LNCaP clone FGC (cell line): ENCODE measurements around the gene RPLP2.

ENCODE experiments used
- DNase-seq: peaks from one replicate; pipeline ENCODE4 v3.0.0-alpha.2; 2011; ENCODE audit warnings: low read depth
- H3K4me3 ChIP-seq: 2 replicates; pipeline ENCODE4 v1.5.1; 2011; ENCODE audit warnings: mild to moderate bottlenecking, low read depth, low read length, control low read depth
- TF ChIP-seq, protein P1 (sequence below): IDR thresholded peaks from 2 replicates; pipeline ENCODE4 v1.5.1; 2012; ENCODE audit warnings: mild to moderate bottlenecking; ENCODE audit not compliant: control insufficient read depth, insufficient read depth; ENCODE audit errors: extremely low read depth

RPLP2 gene

DNA sequence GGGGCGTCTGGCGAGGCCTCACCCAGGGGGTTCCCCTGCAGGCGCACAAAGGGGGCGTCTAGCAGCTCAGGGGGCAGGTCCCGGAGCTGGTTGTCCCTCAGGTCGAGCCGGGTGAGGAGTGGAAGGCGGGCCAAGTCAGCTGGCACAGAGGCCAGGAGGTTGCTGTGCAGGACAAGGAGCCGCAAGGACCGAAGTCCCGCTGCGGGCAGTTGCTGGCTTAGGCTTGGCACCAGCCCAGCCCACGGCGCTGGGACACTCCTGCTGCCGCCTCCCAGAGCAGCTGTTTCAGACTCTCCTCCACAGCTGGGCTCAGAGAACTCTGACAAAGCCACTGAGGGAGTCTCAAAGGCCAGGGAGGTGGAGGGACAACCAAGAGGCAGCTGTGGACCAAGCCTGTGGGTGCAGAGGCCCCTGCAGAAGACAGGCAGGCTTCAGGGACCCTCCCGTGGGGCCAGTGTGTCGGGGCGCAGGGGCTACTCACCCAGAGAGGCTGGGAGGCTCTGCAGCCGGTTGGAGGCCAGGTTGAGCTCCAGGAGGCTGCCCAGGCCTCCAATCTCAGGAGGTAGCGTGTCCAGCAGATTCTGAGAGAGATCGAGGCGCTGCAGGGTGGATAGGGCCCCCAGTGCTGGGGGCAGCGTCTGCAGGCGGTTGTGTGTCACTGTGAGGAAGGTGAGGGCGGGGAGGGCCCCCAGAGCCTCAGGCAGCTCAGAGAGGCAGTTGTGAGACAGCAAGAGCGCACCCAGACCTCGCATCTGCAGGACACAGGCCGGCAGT lies 6.9 kb upstream of the RPLP2 start:
- H3K4me3 ChIP-seq: no peak overlapping the region
- TF ChIP-seq, protein P1, sequence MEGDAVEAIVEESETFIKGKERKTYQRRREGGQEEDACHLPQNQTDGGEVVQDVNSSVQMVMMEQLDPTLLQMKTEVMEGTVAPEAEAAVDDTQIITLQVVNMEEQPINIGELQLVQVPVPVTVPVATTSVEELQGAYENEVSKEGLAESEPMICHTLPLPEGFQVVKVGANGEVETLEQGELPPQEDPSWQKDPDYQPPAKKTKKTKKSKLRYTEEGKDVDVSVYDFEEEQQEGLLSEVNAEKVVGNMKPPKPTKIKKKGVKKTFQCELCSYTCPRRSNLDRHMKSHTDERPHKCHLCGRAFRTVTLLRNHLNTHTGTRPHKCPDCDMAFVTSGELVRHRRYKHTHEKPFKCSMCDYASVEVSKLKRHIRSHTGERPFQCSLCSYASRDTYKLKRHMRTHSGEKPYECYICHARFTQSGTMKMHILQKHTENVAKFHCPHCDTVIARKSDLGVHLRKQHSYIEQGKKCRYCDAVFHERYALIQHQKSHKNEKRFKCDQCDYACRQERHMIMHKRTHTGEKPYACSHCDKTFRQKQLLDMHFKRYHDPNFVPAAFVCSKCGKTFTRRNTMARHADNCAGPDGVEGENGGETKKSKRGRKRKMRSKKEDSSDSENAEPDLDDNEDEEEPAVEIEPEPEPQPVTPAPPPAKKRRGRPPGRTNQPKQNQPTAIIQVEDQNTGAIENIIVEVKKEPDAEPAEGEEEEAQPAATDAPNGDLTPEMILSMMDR: no peak
- DNase-seq: no peak

DNA sequence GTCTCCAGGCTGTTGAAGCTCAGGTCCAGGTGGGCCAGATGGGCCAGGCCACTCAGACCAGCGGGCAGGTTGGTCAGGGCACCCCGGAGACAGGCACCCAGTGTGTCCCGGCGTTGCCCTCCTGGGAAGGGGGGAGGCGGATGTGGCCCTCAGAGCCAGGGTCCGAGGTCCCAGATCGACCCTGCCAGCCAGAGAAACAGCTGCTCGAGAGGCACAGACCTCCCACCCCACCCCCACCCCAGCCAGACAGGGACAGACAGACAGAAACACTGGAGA lies 6.4 kb upstream of the RPLP2 start:
- DNase-seq: no peak
- TF ChIP-seq, protein P1: no peak
- no peak overlapping the region for H3K4me3 ChIP-seq

DNA sequence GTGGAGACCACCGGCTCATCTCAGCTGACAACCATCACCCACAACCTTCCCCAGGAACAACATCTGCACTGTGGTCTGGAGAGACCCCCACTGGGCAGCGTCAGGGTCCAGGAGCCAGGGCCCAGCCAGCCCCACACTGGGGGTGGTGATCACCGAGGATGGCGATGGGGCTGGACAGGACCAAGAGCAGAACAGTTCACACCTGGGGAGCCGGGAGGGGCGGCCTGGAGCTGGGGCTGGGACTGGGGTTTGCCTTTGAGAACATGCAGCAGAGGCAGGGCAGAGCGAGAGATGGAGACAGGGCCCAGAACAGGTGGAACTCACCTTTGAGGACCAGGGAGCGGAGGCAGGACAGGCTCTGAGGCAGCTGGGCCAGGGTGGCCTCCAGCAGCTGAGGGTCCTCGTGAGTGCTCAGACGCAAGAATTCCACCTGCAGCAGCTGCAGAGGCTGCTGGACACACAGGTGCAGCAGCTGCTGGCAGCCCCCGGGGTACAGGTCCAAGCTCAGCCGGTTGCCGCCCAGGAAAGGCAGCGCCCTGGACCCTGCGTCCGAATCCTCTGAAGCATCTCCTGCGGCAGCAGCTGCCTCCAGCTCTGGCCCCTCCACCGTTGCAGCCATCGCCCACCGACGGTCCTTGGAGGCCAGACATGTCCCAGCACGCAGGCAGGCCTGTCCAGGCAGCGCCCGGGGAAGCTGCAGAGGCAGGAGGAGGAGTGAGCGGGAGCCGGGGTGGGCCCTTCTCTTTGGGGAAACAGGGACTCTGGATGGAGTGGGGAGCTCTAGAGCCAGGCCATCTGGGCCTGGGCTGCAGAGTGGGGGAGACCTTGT lies 5.8 kb upstream of the RPLP2 start:
- DNase-seq: no peak
- TF ChIP-seq, protein P1: no peak
- H3K4me3 ChIP-seq: peak overlapping the region; percentile 74

DNA sequence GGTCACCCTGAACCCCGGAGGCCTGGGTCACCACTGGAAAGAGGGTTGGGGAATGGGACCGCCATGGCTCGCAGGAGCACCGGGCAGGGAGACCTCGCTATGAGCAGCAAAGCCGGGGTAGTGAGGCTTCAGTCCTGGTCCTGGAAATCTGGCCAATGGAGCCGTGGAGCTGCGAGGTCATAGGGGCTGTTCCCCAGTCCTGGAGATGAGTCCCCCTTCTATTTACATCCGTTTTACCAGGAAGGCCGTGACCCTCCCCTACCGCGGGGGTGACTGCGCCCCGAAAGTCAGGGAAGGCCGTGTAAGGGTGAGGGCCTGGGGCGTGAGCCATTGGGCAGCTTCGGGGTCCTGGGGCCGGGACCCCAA lies 5.2 kb upstream of the RPLP2 start:
- H3K4me3 ChIP-seq: peak overlapping the region; percentile 74
- DNase-seq: no peak
- TF ChIP-seq, protein P1: no peak

DNA sequence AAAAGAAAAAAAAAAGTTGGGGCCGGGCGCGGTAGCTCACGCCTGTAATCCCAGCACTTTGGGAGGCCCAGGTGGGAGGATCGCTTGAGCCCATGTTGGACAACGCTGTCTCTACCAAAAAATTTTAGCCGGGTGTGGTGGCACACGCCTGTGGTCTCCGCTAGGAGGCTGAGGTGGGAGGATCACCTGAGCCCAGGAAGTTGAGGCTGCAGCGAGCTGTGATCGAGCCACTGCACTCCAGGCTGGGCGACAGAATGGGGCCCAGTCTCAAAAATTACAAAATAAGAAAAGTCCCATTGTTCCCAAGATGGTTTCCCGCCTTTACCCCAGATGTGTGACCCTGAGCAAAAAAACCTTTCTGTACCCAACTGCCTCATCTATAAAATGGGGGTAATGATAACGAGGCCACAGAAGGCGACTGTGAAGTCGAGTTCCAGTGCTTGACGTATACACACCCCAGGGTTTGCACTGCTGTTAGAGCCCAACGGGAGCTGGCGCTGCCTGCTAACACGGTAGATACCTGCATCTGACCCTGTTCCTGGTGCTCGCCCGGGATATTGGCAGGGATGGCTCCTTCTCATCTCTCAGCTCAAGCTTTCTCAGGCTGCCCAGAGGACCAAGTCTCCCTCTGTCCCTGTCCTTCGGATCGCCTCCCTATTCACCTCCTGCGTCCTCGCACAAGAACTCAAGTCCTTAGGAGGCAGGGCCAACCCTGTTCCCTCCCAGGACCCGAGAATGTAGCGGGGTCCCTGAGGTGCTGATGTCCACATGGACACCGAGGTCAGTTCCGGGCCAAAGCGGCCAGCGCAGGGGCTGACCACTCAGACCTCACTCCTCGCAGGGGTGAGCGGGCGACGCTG lies 1.1 kb upstream of the RPLP2 start:
- DNase-seq: no peak
- H3K4me3 ChIP-seq: peak overlapping the region; percentile 95
- TF ChIP-seq, protein P1: no peak

DNA sequence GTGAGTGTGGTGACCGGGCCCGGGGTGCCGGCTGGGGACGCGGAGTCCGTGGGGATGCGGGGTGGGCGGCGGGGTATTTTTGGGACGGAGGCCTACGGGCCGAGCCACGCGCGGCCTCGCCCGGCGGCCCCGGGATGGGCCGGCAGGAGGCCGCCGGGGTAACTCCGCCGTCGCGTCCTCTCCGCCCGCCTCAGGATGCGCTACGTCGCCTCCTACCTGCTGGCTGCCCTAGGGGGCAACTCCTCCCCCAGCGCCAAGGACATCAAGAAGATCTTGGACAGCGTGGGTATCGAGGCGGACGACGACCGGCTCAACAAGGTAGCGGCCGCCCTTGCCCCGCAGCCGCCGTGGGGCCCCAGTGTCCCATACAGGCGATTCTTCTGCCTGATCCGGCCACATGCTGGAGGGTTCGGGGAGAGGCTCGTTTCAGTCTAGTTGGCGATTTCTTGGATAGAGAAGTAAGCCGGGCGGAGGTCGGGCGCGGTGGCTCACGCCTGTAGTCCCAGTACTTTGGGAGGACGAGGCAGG lies 337 bp downstream of the RPLP2 start:
- TF ChIP-seq, protein P1: no peak
- DNase-seq: no peak
- H3K4me3 ChIP-seq: peak overlapping the region; percentile 95
